Gastroesophageal sphincter (tissue), 3 donors: ENCODE results near the gene RIT1.

Experiments
- CTCF ChIP-seq, 4 experiments: fragments of 200-600 bp in 2 of 4; fragments of 450-650 bp in 2 of 4; sonication (generic) in 1 of 4; IDR thresholded peaks; one replicate each; pipeline ENCODE4 v1.5.1; 2017 to 2019; ENCODE audit warnings: antibody characterized with exemption in 4 of 4, mild to moderate bottlenecking in 2 of 4, moderate library complexity in 2 of 4
- POLR2A ChIP-seq, 2 donors: fragments of 450-650 bp; IDR thresholded peaks; one replicate each; pipeline ENCODE4 v1.6.1; 2017; ENCODE audit warnings: antibody characterized with exemption in 2 of 2, mild to moderate bottlenecking in 2 of 2, moderate library complexity in 1 of 2

- no peak for TF ChIP-seq CTCF (IDR thresholded peaks at IDR 0.05)
- no peak for TF ChIP-seq POLR2A (IDR thresholded peaks at IDR 0.05)
Observed at GRCh38 chr1:155871390-155871789, 39.8 kb downstream of the RIT1 start.
